Measurements from ENCODE around the gene PPP2R1B.

The PPP2R1B gene

GRCh38 chr11:111693224-111693937 lies 72.8 kb downstream of the PPP2R1B start:
- DNase-seq (ENCODE audit: extremely low read depth, low read depth): no peak
- no peak for TF ChIP-seq CTCF (IDR thresholded peaks at IDR 0.05; ENCODE audit: low read depth, low read length, missing control alignments)
- H3K4me3 ChIP-seq (replicated peaks; ENCODE audit: low read depth, low read length): no peak overlapping the region

GRCh38 chr11:111691741-111692140 lies 74.4 kb downstream of the PPP2R1B start:
- H3K4me3 ChIP-seq (replicated peaks; ENCODE audit: low read depth, low read length): no peak overlapping the region
- DNase-seq (ENCODE audit: extremely low read depth, low read depth): no peak
- no peak for TF ChIP-seq CTCF (IDR thresholded peaks at IDR 0.05; ENCODE audit: low read depth, low read length, missing control alignments)

GRCh38 chr11:111691176-111691575 lies 75.0 kb downstream of the PPP2R1B start:
- TF ChIP-seq CTCF (IDR thresholded peaks at IDR 0.05; ENCODE audit: low read depth, low read length, missing control alignments): no peak
- no peak overlapping the region for H3K4me3 ChIP-seq (replicated peaks; ENCODE audit: low read depth, low read length)
- DNase-seq (ENCODE audit: extremely low read depth, low read depth): no peak

GRCh38 chr11:111688013-111688412 lies 78.2 kb downstream of the PPP2R1B start:
- DNase-seq (ENCODE audit: extremely low read depth, low read depth): no peak
- no peak for TF ChIP-seq CTCF (IDR thresholded peaks at IDR 0.05; ENCODE audit: low read depth, low read length, missing control alignments)
- H3K4me3 ChIP-seq (replicated peaks; ENCODE audit: low read depth, low read length): no peak overlapping the region

GRCh38 chr11:111684251-111684650 lies 81.9 kb downstream of the PPP2R1B start:
- no peak for TF ChIP-seq CTCF (IDR thresholded peaks at IDR 0.05; ENCODE audit: low read depth, low read length, missing control alignments)
- no peak overlapping the region for H3K4me3 ChIP-seq (replicated peaks; ENCODE audit: low read depth, low read length)
- DNase-seq (ENCODE audit: extremely low read depth, low read depth): no peak

- DNase-seq (ENCODE audit: extremely low read depth, low read depth): no peak
- H3K4me3 ChIP-seq (replicated peaks; ENCODE audit: low read depth, low read length): no peak overlapping the region
- no peak for TF ChIP-seq CTCF (IDR thresholded peaks at IDR 0.05; ENCODE audit: low read depth, low read length, missing control alignments)
Observed at GRCh38 chr11:111683806-111684205, 82.4 kb downstream of the PPP2R1B start.

Measured in HFF-Myc (cell line).